ENCODE results near the gene GK2. TPM values are rescaled to one million over a fixed set of nuclear protein-coding genes. Genes with fewer than 3 reads are reported as not detected.

GK2 gene
- total and polyA plus RNA-seq, 2 of the 4 experiments (the other 2 are of a cell fraction): not detected

DNA sequence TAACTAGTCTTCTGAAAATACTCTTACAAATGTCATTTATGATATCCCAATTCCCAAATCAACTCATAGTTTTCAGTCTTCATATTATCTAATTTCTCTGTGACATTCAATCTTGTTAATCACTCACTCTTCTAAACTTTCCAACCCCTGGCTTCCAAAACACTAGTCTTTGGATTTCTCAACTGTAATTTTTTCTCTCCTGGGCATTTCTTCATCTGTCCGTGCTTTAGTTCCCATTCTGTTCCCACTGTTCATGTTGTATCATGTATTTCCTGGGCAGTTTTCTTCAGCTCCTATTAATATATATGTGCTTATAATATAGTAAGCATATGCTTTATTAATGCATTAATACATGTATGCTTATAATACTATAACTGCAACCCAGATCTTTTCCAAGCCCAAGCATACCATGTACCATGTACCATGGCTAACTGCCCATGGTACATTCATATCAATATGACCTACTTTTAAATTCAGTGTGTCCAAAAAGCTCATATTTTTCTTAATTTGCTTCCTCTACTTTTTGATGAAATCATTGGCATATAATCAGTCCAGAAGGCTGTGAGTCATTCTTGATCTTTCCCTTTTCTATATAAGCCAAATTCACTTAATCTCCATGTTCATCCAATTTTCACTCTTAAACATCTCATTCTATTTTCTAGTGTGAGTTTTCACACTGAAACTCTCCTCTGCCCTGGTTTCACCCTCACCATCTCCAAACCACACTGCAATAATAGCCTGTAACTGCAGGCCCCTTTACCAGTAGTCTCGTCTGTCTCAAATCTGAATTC lies 21.3 kb upstream of the GK2 start:
- H3K36me3 ChIP-seq (ENCODE audit: control insufficient read depth, insufficient read depth, low read length): no peaks in the 10 kb centered on the region
- ATAC-seq (ENCODE audit: low read depth): no peak
- no peak overlapping the region for H3K4me2 ChIP-seq (ENCODE audit: low read depth, low read length)
- DNase-seq: no peak
- no peak for TF ChIP-seq SMC3 (IDR thresholded peaks at IDR 0.05; ENCODE audit: low read depth, low read length)
- no peak for TF ChIP-seq USF2 (IDR thresholded peaks at IDR 0.05; ENCODE audit: low read depth, low read length)
- TF ChIP-seq FOS (IDR thresholded peaks at IDR 0.05; ENCODE audit: low read depth, low read length): no peak
- TF ChIP-seq NFE2L2 (IDR thresholded peaks at IDR 0.05; ENCODE audit: low read depth, low read length): no peak
- TF ChIP-seq CHD1 (IDR thresholded peaks at IDR 0.05; ENCODE audit: low read depth, low read length): no peak
- no peak for TF ChIP-seq RAD21 (IDR thresholded peaks at IDR 0.05; ENCODE audit: low read length)
- TF ChIP-seq ELK1 (IDR thresholded peaks at IDR 0.05; ENCODE audit: borderline replicate concordance, low read depth, low read length): no peak
- TF ChIP-seq MAZ (IDR thresholded peaks at IDR 0.05; ENCODE audit: borderline replicate concordance, low read depth, low read length): no peak
- TF ChIP-seq CEBPB (IDR thresholded peaks at IDR 0.05; ENCODE audit: low read depth, low read length): no peak
- no peak for TF ChIP-seq POLR2A (IDR thresholded peaks at IDR 0.05; ENCODE audit: low read depth, low read length)
- TF ChIP-seq BHLHE40 (IDR thresholded peaks at IDR 0.05; ENCODE audit: low read depth, low read length): no peak
- no peak for TF ChIP-seq MXI1 (IDR thresholded peaks at IDR 0.05; ENCODE audit: borderline replicate concordance, low read depth, low read length)
- no peak overlapping the region for H3K9ac ChIP-seq (ENCODE audit: low read depth, low read length)
- H3K79me1 ChIP-seq (ENCODE audit: low read depth in 1 of 2, low read length in 2 of 2): no peaks in the 10 kb centered on the region
- H2BK120ac ChIP-seq (ENCODE audit: low read depth, low read length): no peak overlapping the region
- no peak overlapping the region for H2AK9ac ChIP-seq (replicated peaks; ENCODE audit: low read depth, low read length, poor library complexity)
- no peak overlapping the region for H2BK15ac ChIP-seq (ENCODE audit: low read depth, low read length)
- 50% methylated on average over 1 of the region's 2 CpGs; no CpG with 5 or more reads in 1 of the 2 experiments for WGBS, 2 experiments (ENCODE audit: extremely low coverage in 2 of 2, insufficient read length in 1 of 2)
- H2BK20ac ChIP-seq (ENCODE audit: low read depth, low read length): no peak overlapping the region
- no peak overlapping the region for H2AK5ac ChIP-seq (ENCODE audit: low read depth, low read length)
- intact Hi-C loops (cut with micrococcal nuclease) (no loop called here), dilution Hi-C loops (cut with HindIII; ENCODE audit: low sequenced_read_pairs, unreplicated experiment) (no loop called here), in situ Hi-C loops (cut with MboI; ENCODE audit: low sequenced_read_pairs) (no loop called here)
- no peak overlapping the region for H4K91ac ChIP-seq (ENCODE audit: insufficient read depth, low read depth, low read length)
- CTCF ChIA-PET: no interaction called here
- no peak overlapping the region for H2AFZ ChIP-seq (replicated peaks; ENCODE audit: low read length, poor library complexity)
- no peaks in the 10 kb centered on the region for H4K20me1 ChIP-seq (ENCODE audit: insufficient read depth, low read length)
- no peak overlapping the region for H3K23ac ChIP-seq (ENCODE audit: low read depth, low read length)
- POLR2A ChIA-PET (ENCODE audit: unreplicated experiment): no interaction called here
- H3K14ac ChIP-seq (replicated peaks; ENCODE audit: low read depth, low read length): no peak overlapping the region
- H3K4me3 ChIP-seq (ENCODE audit: insufficient read depth, low read depth, low read length): no peak overlapping the region
- no peak overlapping the region for H4K8ac ChIP-seq (ENCODE audit: low read depth in 2 of 2, low read length in 2 of 2)
- no peak overlapping the region for H2BK5ac ChIP-seq (ENCODE audit: low read depth, low read length, poor library complexity, severe bottlenecking)
- no peaks in the 10 kb centered on the region for H3K4me1 ChIP-seq (ENCODE audit: control insufficient read depth, insufficient read depth, low read length)
- no peak overlapping the region for H3K18ac ChIP-seq (ENCODE audit: low read depth, low read length)
- no peaks in the 10 kb centered on the region for H3K9me1 ChIP-seq (ENCODE audit: insufficient read depth, low read length)
- no TSS peak for BruUV-seq (replicated peaks)
- no peak overlapping the region for H3K56ac ChIP-seq (ENCODE audit: extremely low read depth, insufficient read depth, low read length)
- no peaks in the 10 kb centered on the region for H3K9me3 ChIP-seq (ENCODE audit: control insufficient read depth, insufficient read depth, low read length)
- no peak overlapping the region for H3K4ac ChIP-seq (ENCODE audit: low read depth, low read length)
- H4K5ac ChIP-seq (ENCODE audit: low read depth, low read length): no peak overlapping the region
- H3K27me3 ChIP-seq (ENCODE audit: control insufficient read depth, insufficient read depth, low read length): no peaks in the 10 kb centered on the region
- H3K27ac ChIP-seq (ENCODE audit: insufficient read depth, low read length): no peak overlapping the region
